Inferior parietal cortex (tissue), 1 donor: ENCODE data around the gene PIK3CB.
"Not testable (repeated sequence)": the region's sequence is repeated elsewhere in the genome, so short reads cannot be mapped to it uniquely, and the experiment has no call there.

Experiments used
- DNase-seq: peaks from one replicate; pipeline ENCODE4 v3.0.0-alpha.2; 2016; ENCODE audit errors: extremely low spot score

Gene PIK3CB

DNA sequence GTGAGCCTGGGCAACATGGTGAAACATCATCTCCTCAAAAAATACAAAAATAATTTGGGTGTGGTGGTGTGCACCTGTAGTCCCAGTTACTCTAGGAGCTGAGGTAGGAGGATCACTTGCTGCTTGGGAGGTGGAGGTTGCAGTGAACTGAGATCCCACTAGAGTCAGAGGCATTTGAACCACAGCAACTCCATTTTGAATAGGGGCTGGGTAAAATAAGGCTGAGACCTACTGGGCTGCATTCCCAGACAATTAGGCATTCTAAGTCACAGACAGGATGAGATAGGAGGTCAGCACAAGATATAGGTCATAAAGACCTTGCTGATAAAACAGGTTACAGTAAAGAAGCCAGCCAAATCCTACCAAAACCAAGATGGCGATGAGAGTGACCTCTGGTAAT, 12.1 kb upstream of the PIK3CB start:
- DNase-seq, result not testable (repeated sequence)

DNA sequence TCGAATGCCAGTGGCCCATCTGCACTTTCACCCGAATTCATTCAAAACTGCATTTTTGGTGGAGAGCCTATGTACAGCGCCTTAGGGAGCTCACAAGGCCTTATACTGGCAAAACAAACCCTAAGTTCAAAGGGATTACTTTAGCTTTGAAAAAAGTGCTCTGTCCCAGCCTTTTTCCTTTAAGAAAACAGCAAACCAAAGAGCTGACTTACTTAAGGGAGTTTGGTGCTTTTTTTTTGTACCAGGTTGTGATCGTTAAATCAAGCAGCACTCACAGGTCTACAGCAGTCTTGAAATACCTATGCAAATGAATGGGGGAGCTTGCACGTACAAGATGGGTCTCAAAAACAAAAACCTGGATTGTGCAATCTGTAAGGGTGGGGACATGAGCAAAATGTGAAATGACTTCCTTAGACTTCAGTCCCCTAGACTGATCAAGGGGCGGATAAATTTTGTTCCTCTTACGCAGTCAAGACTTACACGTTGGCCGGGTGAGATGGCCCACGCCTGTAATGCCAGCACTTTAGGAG, 11.6 kb upstream of the PIK3CB start:
- DNase-seq, result no peak

DNA sequence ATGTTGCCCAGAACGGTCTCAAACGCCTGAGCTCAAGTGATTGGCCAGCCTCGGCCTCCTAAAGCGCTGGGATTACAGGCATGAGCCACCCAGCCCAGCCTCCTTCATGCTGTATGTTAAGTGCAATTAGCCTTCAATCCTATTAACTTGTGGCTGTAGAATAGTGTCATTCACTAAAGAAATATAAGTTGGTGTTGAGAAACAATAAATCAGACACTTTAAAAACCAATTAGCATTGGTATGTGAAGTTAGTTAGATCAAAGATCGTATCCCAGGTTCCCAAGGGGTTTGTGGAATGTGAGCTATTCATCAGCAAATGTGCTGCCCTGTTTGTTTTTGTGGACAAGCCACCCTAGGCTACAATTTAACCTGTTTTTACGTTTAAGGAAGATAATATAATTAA, 11.0 kb upstream of the PIK3CB start:
- DNase-seq, result no peak

DNA sequence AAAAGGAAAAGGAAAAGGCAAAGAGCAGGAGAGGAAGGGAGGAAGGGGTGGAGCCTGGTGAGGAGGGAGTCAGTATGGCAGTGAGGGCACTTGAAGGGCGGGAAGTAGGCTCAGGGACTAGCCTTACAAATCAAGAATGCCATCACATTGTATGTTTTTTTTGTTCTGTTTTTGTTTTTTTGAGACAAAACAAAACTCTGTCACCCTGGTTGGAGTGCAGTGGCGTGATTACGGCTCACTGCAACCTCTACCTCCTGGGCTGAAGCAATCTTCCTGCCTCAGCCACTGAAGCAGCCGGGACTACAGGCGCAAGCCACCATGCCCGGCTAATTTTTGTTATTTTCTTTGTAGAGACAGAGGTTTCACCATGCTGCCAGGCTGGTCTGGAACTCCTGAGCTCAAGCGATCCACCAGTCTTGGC, 10.5 kb upstream of the PIK3CB start:
- no peak for DNase-seq

DNA sequence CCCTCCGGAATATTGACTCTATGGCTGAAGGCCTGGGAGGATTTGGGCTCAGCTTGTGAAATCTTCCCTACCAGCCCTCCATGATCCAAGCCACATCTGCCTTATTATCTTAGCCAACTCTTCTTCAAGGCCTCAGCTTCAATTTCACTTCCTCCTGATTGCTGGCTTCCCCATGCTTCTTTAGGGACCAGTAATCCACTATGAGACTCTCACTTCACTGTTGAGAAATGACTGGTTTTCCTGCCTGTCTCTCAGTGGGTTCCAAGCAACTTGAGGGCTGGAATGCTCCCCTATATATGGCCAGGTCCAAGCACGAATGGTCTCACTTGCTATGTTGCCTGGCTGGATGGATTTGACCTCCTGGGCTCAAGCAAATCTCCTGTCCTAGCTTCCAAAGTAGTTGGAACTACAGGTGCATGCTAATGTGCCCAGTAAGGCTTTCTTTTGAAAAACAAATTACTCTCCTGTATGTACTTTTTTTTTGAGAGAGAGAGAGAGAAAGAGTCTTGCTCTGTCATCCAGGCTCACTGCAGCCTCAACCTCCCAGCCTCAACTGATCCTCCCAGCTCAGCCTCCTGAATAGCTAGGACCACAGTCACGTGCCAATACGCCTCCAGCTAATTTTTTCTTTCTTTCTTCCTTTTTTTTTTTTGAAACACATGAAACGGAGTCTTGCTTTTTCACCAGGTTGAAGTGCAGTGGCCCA, 7.9 kb upstream of the PIK3CB start:
- DNase-seq, result no peak

DNA sequence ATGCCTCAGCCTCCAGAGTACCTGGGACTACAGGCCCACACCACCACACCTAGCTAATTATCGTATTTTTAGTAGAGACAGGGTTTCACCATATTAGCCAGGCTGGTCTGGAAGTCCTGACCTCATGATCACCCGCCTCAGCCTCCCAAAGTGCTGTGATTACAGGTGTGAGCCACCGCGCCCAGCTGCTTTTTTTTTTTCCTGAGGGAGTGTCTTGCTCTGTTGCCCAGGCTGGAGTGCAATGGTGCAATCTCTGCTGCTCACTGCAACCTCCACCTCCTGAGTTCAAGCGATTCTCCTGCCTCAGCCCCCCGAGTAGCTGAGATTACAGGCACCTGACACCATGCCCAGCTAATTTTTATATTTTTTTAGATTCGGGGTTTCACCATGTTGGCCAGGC, 3.7 kb upstream of the PIK3CB start:
- not testable (repeated sequence) for DNase-seq

DNA sequence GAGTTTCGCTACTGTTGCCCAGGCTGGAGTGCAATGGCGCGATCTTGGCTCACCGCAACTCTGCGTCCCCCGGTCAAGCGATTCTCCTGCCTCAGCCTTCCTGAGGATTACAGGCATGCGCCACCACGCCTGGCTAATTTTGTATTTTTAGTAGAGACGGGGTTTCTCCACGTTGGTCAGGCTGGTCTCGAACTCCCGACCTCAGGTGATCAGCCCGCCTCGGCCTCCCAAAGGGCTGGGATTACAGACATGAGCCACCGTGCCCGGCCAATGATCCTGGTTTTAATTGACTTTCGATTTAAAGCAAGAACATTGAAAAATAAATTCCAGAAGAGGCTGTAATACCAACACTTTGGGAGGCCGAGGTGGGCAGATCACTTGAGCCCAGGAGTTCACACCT, 1.1 kb upstream of the PIK3CB start:
- not testable (repeated sequence) for DNase-seq

DNA sequence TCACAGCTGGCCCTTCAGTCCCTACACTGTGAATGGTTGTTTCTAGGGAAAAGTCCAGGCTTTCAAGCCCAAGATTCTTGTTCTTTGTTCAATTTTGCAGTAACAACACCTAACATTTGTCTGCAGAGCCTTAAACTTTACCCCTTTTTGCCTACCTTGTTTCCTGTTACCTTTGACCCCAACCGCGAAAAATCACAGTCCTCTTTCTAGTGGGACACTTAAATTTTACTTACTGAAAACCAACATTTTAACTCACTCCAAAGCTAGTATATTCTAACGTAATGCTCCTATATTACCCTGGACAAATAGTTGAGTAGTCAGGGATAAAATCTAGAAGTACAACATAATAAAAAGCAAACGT, 649 bp upstream of the PIK3CB start:
- peak; percentile 65 for DNase-seq

DNA sequence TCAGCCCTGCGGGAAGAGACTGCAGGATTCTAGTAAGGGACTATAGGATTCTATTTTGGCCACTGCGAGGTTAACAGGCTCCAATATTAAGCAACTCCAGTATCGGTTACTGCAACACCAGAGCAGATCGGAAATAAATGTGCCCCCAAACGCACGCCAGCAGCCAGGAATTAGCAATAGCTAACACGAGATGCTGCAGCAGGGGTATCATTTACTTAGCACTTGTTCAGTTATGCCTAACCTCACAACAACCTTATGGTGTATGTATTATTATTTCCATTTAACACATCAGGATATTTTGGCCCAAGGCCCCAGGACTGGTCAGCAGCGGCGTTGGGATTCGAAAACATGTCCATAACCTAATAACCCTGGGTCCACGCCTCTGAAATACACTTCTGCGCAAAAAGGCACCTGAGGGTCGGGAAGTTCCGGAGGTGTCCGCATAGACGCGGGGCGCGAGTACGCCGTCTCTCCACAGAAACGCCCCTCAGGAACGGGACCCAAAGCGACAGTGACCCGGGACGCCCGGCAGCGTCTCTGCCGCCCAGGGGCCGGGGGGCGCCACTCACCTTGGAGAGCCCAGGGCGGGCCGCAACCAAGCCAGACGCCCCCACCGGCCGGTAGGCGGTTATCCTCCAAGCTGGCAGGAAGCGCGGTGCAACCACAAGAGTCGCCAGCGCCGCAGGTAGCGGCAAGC, 681 bp downstream of the PIK3CB start:
- peak; percentile 29 for DNase-seq

DNA sequence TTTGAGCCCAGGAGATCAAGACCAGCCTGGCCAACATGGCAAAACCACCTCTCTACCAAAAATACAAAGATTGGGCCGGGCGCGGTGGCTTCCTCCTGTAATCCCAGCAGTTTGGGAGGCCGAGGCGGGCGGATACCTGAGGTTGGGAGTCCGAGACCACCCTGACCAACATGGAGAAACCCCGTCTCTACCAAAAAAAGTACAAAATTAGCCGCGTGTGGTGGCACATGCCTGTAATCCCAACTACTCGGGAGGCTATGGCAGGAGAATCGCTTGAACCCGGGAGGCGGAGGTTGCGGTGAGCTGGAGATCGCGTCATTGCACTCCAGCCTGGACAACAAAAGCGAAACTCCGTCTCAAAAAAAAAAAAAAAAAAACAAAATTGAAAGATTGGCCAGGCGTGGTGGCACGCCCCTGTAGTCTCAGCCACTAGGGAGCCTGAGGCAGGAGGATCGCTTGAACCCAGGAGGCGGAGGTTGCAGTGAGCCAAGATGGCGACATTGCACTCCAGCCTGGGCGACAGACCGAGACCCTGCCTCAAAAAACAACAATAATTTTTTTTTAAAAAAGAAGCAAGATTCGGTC, 2.2 kb downstream of the PIK3CB start:
- DNase-seq, result not testable (repeated sequence)

DNA sequence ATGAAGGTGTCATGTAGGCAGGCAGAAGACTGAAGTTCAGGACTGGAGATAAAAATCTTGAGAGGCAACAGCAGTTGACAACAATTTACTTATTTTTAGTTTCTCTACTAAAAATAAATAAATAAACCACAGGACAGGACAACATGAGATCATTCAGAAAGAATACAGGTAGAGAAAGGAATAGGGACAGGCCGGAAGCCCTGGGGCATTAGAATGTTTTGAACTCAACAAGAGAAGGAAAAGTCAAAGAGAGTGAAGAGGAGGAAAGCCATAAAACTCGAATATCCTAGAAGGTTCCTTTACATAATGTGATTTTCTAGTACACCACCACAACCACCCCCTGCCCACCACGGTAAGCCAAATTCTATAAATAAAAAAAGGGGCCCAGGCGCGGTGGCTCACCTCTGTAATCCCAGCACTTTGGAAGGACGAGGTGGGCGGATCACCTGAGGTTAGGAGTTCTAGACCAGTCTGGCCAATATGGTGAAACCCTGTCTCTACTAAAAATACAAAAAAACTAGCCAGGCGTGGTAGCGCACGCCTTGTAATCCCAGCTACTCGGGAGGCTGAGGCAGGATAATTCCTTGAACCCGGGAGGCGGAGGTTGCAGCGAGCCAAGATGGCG, 4.7 kb downstream of the PIK3CB start:
- no peak for DNase-seq

DNA sequence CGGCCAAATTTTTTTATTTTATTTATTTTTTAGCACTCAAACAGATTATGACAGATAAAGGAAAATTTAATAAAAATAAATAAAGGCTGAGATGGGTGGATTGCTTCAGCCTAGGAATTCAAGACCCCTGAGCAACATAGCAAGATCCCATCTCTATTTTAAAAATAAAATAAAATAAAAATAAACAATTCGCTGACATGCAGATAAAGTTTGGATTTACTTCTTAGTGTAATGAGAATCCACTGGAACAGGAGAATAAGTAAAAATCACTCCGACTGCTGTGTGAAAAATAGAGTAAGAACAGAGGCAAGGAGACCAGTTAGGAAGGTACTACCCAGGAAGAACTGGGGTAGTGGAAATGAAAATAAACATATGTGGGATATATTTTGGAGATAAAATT, 5.6 kb downstream of the PIK3CB start:
- DNase-seq, result no peak

DNA sequence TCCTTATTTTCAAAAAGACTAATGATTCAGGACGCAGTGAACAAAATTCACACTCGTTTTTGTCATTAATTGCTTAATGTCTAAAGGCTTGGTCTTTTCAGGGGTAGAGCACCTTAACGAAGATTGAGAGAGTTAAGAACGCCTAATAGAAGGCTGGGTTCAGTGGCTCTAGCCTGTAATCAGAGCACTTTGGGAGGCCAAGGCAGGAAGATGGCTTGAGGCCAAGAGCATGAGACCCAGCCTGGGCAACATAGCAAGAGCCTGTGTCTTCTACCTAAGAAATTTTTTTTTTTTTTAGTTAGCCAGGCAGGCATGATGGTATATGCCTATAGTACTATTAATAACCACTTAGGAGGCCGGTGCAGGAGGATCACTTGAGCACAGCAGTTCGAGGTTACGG, 7.5 kb downstream of the PIK3CB start:
- DNase-seq, result no peak

DNA sequence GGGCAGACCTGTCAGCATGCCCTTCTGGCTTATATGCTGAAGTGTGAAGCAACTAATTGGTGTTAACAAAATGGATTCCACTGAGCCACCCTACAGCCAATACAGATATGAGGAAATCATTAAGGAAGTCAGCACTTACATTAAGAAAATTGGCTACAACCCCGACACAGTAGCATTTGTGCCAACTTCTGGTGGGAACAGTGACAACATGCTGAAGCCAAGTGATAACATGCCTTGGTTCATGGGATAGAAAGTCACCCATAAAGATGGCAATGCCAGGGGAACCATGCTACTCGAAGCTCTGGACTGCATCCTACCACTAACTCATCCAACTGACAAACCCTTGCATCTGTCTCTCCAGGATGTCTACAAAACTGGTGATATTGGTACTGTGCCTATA, 9.4 kb downstream of the PIK3CB start:
- no peak for DNase-seq

DNA sequence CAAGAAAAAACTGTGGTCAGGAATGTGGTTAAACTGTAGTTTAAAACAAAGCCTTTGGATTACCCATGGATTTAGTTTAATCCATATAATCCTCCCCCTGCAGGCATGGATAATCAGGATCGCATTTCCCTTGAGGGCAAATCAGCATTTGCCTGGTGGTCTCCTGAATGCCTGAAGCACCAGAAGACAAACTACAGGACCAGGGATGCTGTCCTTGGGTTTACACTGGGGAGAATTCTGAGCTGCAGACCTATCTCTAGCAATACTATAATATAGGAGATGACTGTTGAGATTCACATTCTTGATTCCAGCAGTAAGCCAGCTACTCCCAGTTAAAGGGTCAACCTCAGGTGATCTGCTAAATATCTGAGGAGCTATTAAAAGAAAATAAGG, 10.6 kb downstream of the PIK3CB start:
- DNase-seq, result no peak

DNA sequence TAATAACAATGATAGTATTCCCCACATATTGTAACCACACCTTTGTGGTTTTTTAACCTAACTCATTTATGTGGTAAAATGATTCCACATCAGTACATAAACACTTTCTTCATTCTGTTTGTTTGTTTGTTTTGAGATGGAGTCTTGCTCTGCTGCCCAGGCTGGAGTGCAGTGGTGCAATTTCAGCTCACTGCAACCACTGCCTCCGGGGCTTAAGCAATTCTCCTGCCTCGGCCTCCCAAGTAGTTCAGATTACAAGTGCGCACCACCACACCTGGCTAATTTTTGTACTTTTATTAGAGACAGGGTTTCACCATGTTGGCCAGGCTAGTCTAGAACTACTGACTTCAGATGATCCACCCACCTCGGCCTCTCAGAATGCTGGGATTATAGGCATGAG, 14.3 kb downstream of the PIK3CB start:
- not testable (repeated sequence) for DNase-seq

DNA sequence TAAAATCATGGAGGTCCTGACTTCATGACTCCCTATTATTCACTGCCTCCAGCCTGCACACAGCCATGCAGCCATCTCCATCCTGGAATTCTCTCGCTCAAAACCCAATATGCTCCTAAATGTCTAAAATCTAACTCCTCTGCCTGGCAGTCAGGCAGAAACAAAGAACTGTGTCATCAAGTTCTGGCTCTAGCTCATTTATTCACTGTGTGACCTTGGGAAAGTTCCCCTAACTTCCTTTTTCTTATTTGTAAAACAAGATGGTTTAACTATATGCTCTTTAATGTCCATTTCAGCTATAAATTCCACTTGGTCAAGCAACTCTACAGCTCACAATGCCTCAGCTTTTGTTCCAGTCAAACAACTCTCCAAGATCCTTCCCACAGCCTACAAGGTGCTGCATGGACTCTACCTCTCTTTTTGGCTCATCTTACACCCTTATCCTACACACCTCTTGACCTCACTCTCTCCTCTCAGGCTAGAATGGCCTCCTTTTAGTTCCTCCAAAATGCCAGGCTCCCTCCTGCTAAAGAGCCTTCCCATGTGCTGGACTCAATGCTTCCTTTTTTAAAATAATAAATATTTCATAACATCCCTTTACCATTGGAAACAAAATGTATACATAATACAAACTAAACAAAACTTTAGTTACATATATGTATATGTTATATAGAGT, 16.4 kb downstream of the PIK3CB start:
- no peak for DNase-seq

DNA sequence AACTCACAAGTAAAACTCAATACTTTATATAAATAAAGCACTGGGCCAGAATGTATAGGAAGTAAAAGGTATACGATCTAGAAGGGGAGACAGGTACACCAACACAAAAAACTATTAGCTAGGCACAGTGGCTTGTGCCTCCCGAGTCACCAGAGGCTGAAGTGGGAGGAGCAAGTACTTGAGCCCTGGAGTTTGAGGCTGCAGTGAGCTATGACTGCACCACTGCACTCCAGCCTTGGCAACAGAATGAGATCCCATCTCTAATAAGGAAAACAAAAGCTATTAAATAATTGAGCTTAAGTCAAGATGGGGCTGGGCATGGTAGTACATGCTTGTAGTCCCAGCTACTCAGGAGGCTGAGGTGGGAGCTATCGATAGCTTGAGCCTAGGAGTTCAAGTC, 17.0 kb downstream of the PIK3CB start:
- DNase-seq, result no peak

DNA sequence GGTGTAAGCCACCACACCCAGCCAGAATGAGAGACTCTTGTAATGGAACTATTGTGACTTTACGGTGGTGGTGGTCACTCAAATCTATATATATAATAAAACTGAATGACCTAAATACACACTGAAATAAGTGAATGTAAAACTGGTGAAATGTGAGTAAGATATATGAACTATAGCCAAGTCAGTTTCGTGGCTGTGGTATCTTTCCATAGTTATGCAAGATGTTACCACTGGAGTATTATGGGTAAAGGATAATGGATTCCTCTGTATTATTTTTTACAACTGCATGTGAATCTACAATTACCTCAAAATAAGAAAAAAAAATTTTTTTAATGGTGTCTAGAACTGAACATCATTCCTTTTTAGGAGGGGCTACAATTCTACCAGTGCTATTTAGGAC, 21.9 kb downstream of the PIK3CB start:
- no peak for DNase-seq

DNA sequence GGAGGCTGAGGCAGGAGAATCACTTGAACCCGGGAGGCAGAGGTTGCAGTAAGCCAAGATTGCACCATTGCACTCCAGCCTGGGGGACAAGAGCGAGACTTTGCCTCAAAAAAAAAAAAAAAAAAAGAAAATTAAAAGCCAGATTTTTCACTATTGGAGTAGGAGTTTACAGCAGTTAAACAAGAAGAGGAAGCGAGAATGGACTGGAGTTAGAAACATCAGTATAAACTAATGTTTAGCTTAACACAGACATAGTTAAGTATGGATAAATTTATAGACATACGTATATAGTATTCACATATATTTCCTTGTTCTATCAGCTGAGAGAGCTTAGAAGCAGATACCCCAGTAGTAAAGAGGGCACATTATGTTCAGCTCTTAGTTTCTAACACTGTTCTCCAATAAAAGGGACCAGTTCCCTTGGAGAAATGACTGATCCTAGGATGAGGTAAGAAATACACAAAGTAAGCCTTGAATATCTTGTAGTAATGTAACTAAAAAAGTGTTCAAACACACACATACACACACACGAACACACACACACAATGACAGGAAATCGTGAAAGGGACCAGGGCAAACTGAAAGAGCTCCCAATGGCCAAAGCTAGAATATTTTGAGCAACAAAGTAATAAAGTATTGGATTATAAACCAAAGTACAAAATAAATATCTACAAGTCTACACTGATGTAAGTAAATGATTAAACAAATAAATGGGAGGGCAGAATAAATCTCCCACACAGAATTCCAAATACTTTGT, 25.1 kb downstream of the PIK3CB start:
- no peak for DNase-seq

DNA sequence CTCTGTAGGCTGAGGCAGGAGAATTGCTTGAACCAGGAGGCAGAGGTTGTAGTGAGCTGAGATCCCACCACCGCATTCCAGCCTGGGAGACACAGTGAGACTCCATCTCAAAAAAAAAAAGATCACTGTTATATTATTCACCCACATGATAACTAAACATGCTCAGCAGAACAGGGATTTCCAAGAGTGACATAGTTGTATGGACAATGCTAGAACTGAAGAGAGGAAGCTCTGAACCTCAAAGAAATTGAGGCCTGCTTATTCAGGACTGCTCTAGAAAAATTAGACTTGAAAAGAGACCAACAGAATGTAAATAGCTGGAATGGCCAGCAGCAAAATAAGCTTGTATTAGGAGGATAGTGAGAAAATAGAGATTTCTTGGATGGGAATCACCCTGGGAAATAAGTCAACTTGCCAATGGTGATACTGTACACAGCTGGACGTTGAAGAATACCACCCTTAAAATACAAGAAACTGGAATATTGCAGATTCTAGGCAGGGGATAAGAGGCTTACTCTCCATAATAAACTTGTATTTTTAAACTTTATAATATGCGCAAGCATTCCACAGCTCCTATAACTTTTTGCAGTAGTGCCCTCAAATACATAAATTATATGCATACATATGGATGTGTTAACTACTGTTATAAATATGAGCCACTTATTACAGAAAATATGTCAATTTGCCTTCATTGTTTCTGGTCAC, 28.2 kb downstream of the PIK3CB start:
- DNase-seq, result no peak
